ENCODE data around the gene YTHDF2. TPM values are rescaled to one million over a fixed set of nuclear protein-coding genes. Genes with fewer than 3 reads are reported as not detected.

The YTHDF2 gene
- total RNA-seq, 1 donor from 2014 or later, result 49.8 TPM

GRCh38 chr1:28778021-28778420 lies 41.3 kb downstream of the YTHDF2 start:
- TF ChIP-seq CTCF (conservative IDR thresholded peaks at IDR 0.05; ENCODE audit: low read depth, low read length), result no peak
- no peak for DNase-seq (ENCODE audit: low read depth)
- H3K4me3 ChIP-seq (ENCODE audit: low read depth, low read length), result no peak overlapping the region

GRCh38 chr1:28779751-28780408 lies 43.1 kb downstream of the YTHDF2 start:
- no peak overlapping the region for H3K4me3 ChIP-seq (ENCODE audit: low read depth, low read length)
- no peak for TF ChIP-seq CTCF (conservative IDR thresholded peaks at IDR 0.05; ENCODE audit: low read depth, low read length)
- no peak for DNase-seq (ENCODE audit: low read depth)

GRCh38 chr1:28781305-28781704 lies 44.6 kb downstream of the YTHDF2 start:
- DNase-seq (ENCODE audit: low read depth), result no peak
- TF ChIP-seq CTCF (conservative IDR thresholded peaks at IDR 0.05; ENCODE audit: low read depth, low read length), result no peak
- no peak overlapping the region for H3K4me3 ChIP-seq (ENCODE audit: low read depth, low read length)

- TF ChIP-seq CTCF (conservative IDR thresholded peaks at IDR 0.05; ENCODE audit: low read depth, low read length), result no peak
- H3K4me3 ChIP-seq (ENCODE audit: low read depth, low read length), result no peak overlapping the region
- no peak for DNase-seq (ENCODE audit: low read depth)
Observed at GRCh38 chr1:28782011-28782410, 45.3 kb downstream of the YTHDF2 start.

GRCh38 chr1:28783363-28783762 lies 46.6 kb downstream of the YTHDF2 start:
- no peak for TF ChIP-seq CTCF (conservative IDR thresholded peaks at IDR 0.05; ENCODE audit: low read depth, low read length)
- no peak overlapping the region for H3K4me3 ChIP-seq (ENCODE audit: low read depth, low read length)
- DNase-seq (ENCODE audit: low read depth), result no peak

- H3K4me3 ChIP-seq (ENCODE audit: low read depth, low read length), result no peak overlapping the region
- TF ChIP-seq CTCF (conservative IDR thresholded peaks at IDR 0.05; ENCODE audit: low read depth, low read length), result no peak
- DNase-seq (ENCODE audit: low read depth), result no peak
Observed at GRCh38 chr1:28789412-28789811, 52.7 kb downstream of the YTHDF2 start.

GRCh38 chr1:28789816-28790215 lies 53.1 kb downstream of the YTHDF2 start:
- TF ChIP-seq CTCF (conservative IDR thresholded peaks at IDR 0.05; ENCODE audit: low read depth, low read length), result no peak
- no peak for DNase-seq (ENCODE audit: low read depth)
- H3K4me3 ChIP-seq (ENCODE audit: low read depth, low read length), result no peak overlapping the region
